ENCODE measurements around the gene RAB3IL1.
"Not testable (repeated sequence)": the region's sequence is repeated elsewhere in the genome, so short reads cannot be mapped to it uniquely, and the experiment has no call there.

The RAB3IL1 gene

GRCh38 chr11:61917334-61918109 is at the start of gene RAB3IL1:
Gene RAB3IL1 (minus strand): TSS chr11:61917566. CDS start chr11:61917367, 199 bp downstream.
- Histone ChIP-seq H3K4me1 (peaks cover 34 to 97% (median 59%) of the 10 kb centered on the region in 10 experiments), H3K4me2 (peak within 1 kb of the TSS; percentile 75 to 97 (median 84)), H3K4me3 (peak within 1 kb of the TSS; percentile 44 to 78 (median 58)), H3K27me3 (peaks cover 16 to 72% (median 67%) of the 10 kb centered on the region in 11 experiments; a peak in 21 of 22 replicates), H3K9me3 (replicated peaks in 1 of 11) (no peaks in the 10 kb centered on the region), H3K27ac (peak within 1 kb of the TSS in 6 of 11 experiments; percentile 9 to 64 (median 56); a peak in 9 of 22 replicates), H4K20me1 (no peaks in the 10 kb centered on the region; a peak in 1 of 22 replicates), H3K36me3 (peaks cover 0 to 16% (median 0%) of the 10 kb centered on the region in 11 experiments; a peak in 3 of 22 replicates), H3K9ac (peak within 1 kb of the TSS in 10 of 11 experiments; percentile 37 to 83 (median 54); a peak in 18 of 22 replicates)
- TF ChIP-seq Cebpa-rat (IDR thresholded peaks at IDR 0.05) = no peak

GRCh38 chr11:61966734-61967115 is 49.4 kb upstream of the RAB3IL1 start:
- H3K4me1 ChIP-seq = peaks cover 35 to 83% (median 70%) of the 10 kb centered on the region in 10 experiments
- no peak for TF ChIP-seq Cebpa-rat (IDR thresholded peaks at IDR 0.05)
- H3K9me3 ChIP-seq (replicated peaks in 1 of 11) = peaks cover 0 to 13% (median 0%) of the 10 kb centered on the region in 11 experiments; a peak in 3 of 22 replicates

GRCh38 chr11:61964666-61965271 is 47.4 kb upstream of the RAB3IL1 start:
- Histone ChIP-seq H3K9ac (peak overlapping the region; percentile 85 to 100 (median 97)), H3K4me1 (peaks cover 41 to 64% (median 60%) of the 10 kb centered on the region in 10 experiments), H4K20me1 (peaks cover 29 to 66% (median 38%) of the 10 kb centered on the region in 11 experiments), H3K27ac (peak overlapping the region; percentile 94 to 100 (median 98)), H3K4me2 (peak overlapping the region; percentile 48 to 95 (median 86)), H3K9me3 (replicated peaks in 1 of 11) (peaks cover 0 to 13% (median 0%) of the 10 kb centered on the region in 11 experiments; a peak in 3 of 22 replicates), H3K4me3 (peak overlapping the region; percentile 78 to 99 (median 94)), H3K36me3 (peaks cover 23 to 59% (median 33%) of the 10 kb centered on the region in 11 experiments)
- 0 out of 22 replicates have a peak, but pooled peaks of 1 of the 11 experiments have one; percentile 42 for TF ChIP-seq Cebpa-rat (IDR thresholded peaks at IDR 0.05)
- H3K27me3 ChIP-seq = not testable (repeated sequence)

More at GRCh38 chr11:61966734-61967115, 49.4 kb upstream of the RAB3IL1 start:
- Histone ChIP-seq H3K4me2 (peak overlapping the region; percentile 38 to 95 (median 86); a peak in 19 of 22 replicates), H4K20me1 (peaks cover 29 to 54% (median 38%) of the 10 kb centered on the region in 11 experiments), H3K27ac (peak overlapping the region; percentile 94 to 100 (median 98)), H3K27me3 (no peaks in the 10 kb centered on the region), H3K36me3 (peaks cover 23 to 39% (median 33%) of the 10 kb centered on the region in 11 experiments), H3K9ac (peak overlapping the region; percentile 85 to 100 (median 97)), H3K4me3 (peak overlapping the region; percentile 78 to 99 (median 94))

- H4K20me1 ChIP-seq = peaks cover 29 to 72% (median 38%) of the 10 kb centered on the region in 11 experiments
- H3K27ac ChIP-seq = peak overlapping the region; percentile 94 to 100 (median 98)
- H3K4me1 ChIP-seq = peaks cover 41 to 63% (median 56%) of the 10 kb centered on the region in 10 experiments
- peaks cover 0 to 13% (median 0%) of the 10 kb centered on the region in 11 experiments; a peak in 3 of 22 replicates for H3K9me3 ChIP-seq (replicated peaks in 1 of 11)
- peak overlapping the region; percentile 48 to 95 (median 86); a peak in 21 of 22 replicates for H3K4me2 ChIP-seq
- peaks cover 23 to 65% (median 33%) of the 10 kb centered on the region in 11 experiments for H3K36me3 ChIP-seq
- H3K27me3 ChIP-seq = no peaks in the 10 kb centered on the region
- H3K4me3 ChIP-seq = peak overlapping the region in 9 of 10 experiments; percentile 82 to 99 (median 95); a peak in 18 of 20 replicates
- H3K9ac ChIP-seq = peak overlapping the region; percentile 85 to 100 (median 97)
- TF ChIP-seq Cebpa-rat (IDR thresholded peaks at IDR 0.05) = no peak; a peak in 2 of 22 replicates
Observed at GRCh38 chr11:61964058-61964665, 46.8 kb upstream of the RAB3IL1 start.

GRCh38 chr11:61963282-61964057 is 46.1 kb upstream of the RAB3IL1 start:
- peaks cover 29 to 73% (median 38%) of the 10 kb centered on the region in 11 experiments for H4K20me1 ChIP-seq

GRCh38 chr11:61963016-61963281 is 45.6 kb upstream of the RAB3IL1 start:
- peak overlapping the region; percentile 94 to 100 (median 98); a peak in 21 of 22 replicates for H3K27ac ChIP-seq
- H3K36me3 ChIP-seq = peaks cover 23 to 77% (median 33%) of the 10 kb centered on the region in 11 experiments
- H3K9ac ChIP-seq = peak overlapping the region; percentile 85 to 100 (median 97); a peak in 21 of 22 replicates
- no peaks in the 10 kb centered on the region for H3K27me3 ChIP-seq
- H3K4me2 ChIP-seq = peak overlapping the region; percentile 45 to 99 (median 90)
- H3K4me3 ChIP-seq = peak overlapping the region in 5 of 10 experiments; percentile 5 to 99 (median 31); a peak in 3 of 20 replicates
- H3K9me3 ChIP-seq (replicated peaks in 1 of 11) = peaks cover 0 to 13% (median 0%) of the 10 kb centered on the region in 11 experiments; a peak in 3 of 22 replicates
- no peak for TF ChIP-seq Cebpa-rat (IDR thresholded peaks at IDR 0.05)
- peaks cover 29 to 73% (median 38%) of the 10 kb centered on the region in 11 experiments for H4K20me1 ChIP-seq
- peaks cover 44 to 66% (median 47%) of the 10 kb centered on the region in 10 experiments for H3K4me1 ChIP-seq

More at GRCh38 chr11:61963282-61964057, 46.1 kb upstream of the RAB3IL1 start:
- peak overlapping the region; percentile 94 to 100 (median 98) for H3K27ac ChIP-seq
- peaks cover 23 to 72% (median 33%) of the 10 kb centered on the region in 11 experiments for H3K36me3 ChIP-seq
- TF ChIP-seq Cebpa-rat (IDR thresholded peaks at IDR 0.05) = peak; percentile 72 to 94 (median 80); a peak in 21 of 22 replicates
- peak overlapping the region in 9 of 10 experiments; percentile 82 to 99 (median 95); a peak in 15 of 20 replicates for H3K4me3 ChIP-seq
- H3K27me3 ChIP-seq = no peaks in the 10 kb centered on the region
- H3K9me3 ChIP-seq (replicated peaks in 1 of 11) = peaks cover 0 to 13% (median 0%) of the 10 kb centered on the region in 11 experiments; a peak in 3 of 22 replicates
- H3K4me1 ChIP-seq = peaks cover 42 to 63% (median 50%) of the 10 kb centered on the region in 10 experiments
- peak overlapping the region; percentile 85 to 100 (median 97) for H3K9ac ChIP-seq
- peak overlapping the region; percentile 48 to 99 (median 90); a peak in 21 of 22 replicates for H3K4me2 ChIP-seq

GRCh38 chr11:61962213-61963015 is 45.0 kb upstream of the RAB3IL1 start:
- Histone ChIP-seq H3K9ac (peak overlapping the region; percentile 85 to 100 (median 97)), H3K9me3 (replicated peaks in 1 of 11) (peaks cover 0 to 13% (median 0%) of the 10 kb centered on the region in 11 experiments; a peak in 3 of 22 replicates), H4K20me1 (peaks cover 29 to 73% (median 38%) of the 10 kb centered on the region in 11 experiments), H3K27me3 (no peaks in the 10 kb centered on the region), H3K36me3 (peaks cover 23 to 82% (median 33%) of the 10 kb centered on the region in 11 experiments), H3K27ac (peak overlapping the region; percentile 94 to 100 (median 98); a peak in 21 of 22 replicates), H3K4me1 (peaks cover 42 to 70% (median 51%) of the 10 kb centered on the region in 10 experiments), H3K4me2 (peak overlapping the region; percentile 84 to 100 (median 91)), H3K4me3 (peak overlapping the region in 4 of 10 experiments; percentile 5 to 98 (median 20); a peak in 3 of 20 replicates)
- no peak for TF ChIP-seq Cebpa-rat (IDR thresholded peaks at IDR 0.05)
